T-helper 22 cell (primary cell): ENCODE results near the gene LILRA5.
A peak's percentile ranks its signal among the peaks of the same experiment; 100 is the strongest.
"Not testable (repeated sequence)": the region's sequence is repeated elsewhere in the genome, so short reads cannot be mapped to it uniquely, and the experiment has no call there.

Source experiments
- DNase-seq: peaks from one replicate; pipeline ENCODE4 v3.0.0-alpha.2; 2020; ENCODE audit warnings: low read depth

The LILRA5 gene

GRCh38 chr19:54333586-54334298, 20.8 kb upstream of the LILRA5 start:
- DNase-seq: no peak

DNA sequence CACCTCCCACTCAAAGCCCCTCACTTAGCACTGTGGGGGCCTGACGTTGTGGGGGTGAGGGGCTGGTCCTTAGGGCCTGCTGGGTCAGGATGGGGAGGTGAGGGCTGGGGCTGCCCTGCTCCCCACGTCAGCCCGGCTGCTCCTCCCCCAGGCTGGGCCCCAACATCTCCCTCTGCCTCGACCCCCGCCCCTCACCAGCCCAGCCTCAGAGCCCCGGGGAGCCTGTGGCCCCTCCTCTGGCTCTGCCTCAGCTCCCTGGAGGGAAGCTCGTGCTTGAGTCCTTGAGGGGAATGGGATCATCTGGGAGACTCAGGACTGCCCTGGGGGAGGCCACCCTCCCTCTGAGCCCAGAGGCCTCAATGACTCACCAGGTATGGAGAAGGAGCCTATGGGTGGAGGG, 19.2 kb upstream of the LILRA5 start:
- no peak for DNase-seq

- no peak for DNase-seq
Measured at GRCh38 chr19:54331626-54332025, 18.7 kb upstream of the LILRA5 start.

DNA sequence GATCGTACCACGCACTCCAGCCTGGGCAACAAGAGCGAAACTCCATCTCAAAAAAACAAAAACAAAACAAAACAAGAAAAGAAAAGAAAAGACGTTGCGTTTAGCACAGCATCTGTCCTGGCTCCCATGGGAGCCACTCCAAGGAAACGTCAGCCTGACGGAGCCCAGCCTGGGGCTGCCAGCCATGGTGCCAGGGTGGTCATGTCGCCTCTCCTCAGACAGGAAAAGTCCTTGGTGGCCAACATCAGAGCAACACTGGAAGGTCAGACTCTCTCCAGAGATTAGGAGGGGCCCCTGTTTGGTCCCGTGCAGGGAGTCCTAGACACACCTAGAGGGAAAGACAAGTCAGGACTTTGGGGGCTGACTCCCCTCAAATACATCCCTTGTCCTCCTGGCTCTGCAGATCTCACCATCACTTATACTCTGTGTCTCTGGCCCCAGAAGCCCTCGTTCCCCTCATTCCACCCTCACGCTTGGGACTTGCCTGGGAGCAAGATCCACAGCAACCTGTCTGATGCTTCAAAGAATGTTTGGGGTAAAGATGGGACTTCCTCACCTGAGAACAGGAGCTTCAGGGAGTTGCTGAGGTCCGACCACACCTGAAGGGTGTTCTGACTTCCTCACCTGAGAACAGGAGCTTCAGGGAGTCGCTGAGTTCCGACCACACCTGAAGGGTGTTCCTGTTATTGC, 16.7 kb upstream of the LILRA5 start:
- no peak for DNase-seq

GRCh38 chr19:54328781-54329180, 15.8 kb upstream of the LILRA5 start:
- DNase-seq: not testable (repeated sequence)

DNA sequence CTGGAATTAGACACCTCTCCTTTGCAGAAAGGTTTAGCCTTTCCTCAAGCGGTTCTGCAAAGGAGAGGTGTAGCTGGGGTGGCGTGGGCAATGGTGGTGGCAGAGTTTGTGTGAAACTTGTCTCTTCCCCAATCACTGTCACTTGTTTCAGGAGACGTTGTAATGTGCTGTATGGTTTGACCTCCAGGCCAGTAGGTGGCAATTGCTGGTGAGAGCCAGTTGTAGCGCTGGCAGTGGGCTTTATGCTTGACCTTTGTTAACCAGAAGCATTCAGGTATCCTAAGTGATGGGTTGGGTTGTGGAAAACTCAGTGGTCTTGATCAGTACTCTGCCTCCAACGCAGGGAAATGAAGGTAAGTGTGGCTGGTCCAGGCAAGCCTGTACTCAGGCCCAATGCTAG, 12.7 kb upstream of the LILRA5 start:
- no peak for DNase-seq

DNA sequence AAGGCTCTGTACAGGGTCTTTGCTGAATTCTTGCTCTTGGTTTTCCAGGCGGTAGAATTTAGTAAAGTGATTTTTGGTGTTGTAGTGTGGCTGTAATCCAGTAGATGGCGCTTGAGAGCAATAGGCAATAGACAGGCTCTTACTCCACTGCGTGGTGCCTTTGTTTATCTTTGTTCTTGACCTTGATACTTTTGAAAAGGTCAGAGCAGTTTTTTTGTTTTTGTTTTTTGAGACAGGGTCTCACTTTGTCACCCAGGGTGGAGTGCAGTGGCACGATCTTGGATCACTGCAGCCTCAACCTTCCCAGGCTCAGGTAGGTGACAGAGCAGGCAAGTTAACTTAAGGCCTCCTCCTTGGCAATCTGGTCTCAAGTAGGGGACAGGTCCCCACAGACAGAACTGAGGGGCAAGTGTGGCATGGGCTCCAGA, 12.2 kb upstream of the LILRA5 start:
- DNase-seq: peak; percentile 13

- no peak for DNase-seq
Measured at GRCh38 chr19:54324071-54324470, 11.1 kb upstream of the LILRA5 start.

- DNase-seq: not testable (repeated sequence)
Measured at GRCh38 chr19:54322934-54323333, 10.0 kb upstream of the LILRA5 start.

- DNase-seq: not testable (repeated sequence)
Measured at GRCh38 chr19:54322295-54322694, 9.3 kb upstream of the LILRA5 start.

DNA sequence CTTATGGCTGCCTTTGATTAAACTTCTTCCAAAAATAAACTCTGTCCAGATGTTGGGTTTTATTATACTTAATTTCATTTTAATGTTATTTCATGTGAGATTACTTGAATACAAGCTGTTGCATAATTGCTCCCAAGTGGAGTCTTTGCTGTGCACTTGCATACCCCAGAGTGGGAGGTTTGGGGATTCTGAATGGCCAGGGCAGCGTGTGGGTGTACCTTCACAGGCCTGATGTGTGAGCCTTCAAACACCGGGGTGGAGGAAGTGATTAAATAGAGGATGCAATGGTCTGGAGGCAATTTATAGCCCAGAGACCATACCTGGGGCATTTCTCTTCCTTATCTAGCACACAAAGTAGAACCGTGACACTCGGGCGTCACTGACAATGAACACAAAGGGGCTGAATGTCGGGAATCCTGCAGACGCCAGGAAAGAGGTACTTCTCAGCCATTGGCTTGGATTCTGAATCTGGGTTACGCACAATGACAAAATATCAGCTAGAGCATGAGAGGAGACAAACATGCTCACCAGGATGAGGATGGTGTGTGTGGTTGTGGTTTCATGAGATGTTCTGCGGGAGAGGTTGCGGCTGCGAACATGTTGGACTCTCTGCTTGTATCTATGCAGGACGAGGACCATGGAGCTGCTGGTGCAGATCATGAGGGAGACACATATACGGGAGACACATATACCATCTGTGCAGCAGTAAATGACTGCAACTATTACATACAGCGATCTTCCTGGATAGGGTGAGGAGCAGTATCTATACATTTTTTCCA, 7.1 kb upstream of the LILRA5 start:
- no peak for DNase-seq

GRCh38 chr19:54319049-54319448, 6.1 kb upstream of the LILRA5 start:
- no peak for DNase-seq

DNA sequence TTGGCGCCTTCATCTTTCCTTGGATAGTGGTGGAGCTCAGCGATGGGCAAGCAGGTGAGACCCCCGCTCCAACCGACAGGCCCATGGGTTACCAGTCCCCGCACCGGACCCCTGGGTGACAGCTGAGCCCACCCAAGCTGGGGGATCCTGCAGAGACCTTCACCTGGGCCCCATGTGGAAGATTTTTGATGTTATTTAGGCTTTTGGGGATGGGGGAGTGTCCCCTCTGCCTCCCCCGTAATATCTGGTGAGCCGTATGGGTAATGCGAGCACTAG, 4.9 kb upstream of the LILRA5 start:
- DNase-seq: no peak

DNA sequence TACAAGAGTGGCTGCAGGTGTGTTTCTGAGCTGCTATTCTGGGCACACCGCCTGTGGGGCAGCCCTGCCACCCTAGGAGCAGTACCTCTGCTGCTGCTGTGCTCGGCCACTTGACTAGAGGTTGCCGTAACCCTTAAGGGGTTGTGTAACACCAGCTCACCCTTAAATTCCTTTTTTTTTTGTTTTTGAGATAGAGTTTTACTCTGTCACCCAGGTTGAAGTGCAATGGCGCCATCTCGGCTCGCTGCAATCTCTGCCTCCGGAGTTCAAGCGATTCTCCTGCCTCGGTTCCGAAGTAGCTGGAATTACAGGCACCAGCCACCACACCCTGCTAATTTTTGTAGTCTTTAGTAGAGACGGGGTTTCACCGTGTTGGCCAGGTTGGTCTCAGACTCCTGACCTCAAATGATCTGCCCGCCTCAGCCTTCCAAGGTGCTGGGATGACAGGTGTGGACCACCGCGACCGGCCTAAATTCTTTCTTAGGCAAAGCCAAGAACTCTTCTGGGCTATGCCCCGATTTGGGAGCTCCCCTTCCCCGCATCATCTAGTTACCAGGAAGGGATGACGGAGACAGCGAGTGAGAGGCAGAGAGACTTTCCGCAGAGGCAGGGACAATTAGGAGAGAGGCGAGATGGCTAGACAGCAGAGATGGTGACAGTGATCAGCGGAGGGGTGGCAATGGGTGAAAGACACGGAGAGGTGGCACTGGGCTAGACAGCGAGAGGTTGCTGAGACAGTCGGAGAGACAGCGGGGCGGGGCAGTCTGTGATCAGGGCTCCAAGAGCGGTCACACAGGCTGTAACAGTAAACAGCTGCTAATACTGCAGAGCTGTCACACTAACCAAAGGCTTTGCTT, 4.4 kb upstream of the LILRA5 start:
- no peak for DNase-seq

- DNase-seq: no peak
Measured at GRCh38 chr19:54316746-54317107, 3.8 kb upstream of the LILRA5 start.

- DNase-seq: no peak
Measured at GRCh38 chr19:54315956-54316355, 3.0 kb upstream of the LILRA5 start.

- DNase-seq: no peak
Measured at GRCh38 chr19:54312011-54312410, 955 bp downstream of the LILRA5 start.

GRCh38 chr19:54311486-54311885, 1.5 kb downstream of the LILRA5 start:
- no peak for DNase-seq

GRCh38 chr19:54310543-54310942, 2.4 kb downstream of the LILRA5 start:
- no peak for DNase-seq

GRCh38 chr19:54309811-54310210, 3.2 kb downstream of the LILRA5 start:
- DNase-seq: no peak

- DNase-seq: no peak
Measured at GRCh38 chr19:54307389-54308020, 5.5 kb downstream of the LILRA5 start.

- no peak for DNase-seq
Measured at GRCh38 chr19:54305141-54305540, 7.8 kb downstream of the LILRA5 start.
